ENCODE data around the gene KCMF1. TPM values are rescaled to one million over a fixed set of nuclear protein-coding genes. Genes with fewer than 3 reads are reported as not detected.
A peak's percentile ranks its signal among the peaks of the same experiment; 100 is the strongest.

Gene KCMF1
- polyA plus RNA-seq, 1 donor = 56.8 TPM

DNA sequence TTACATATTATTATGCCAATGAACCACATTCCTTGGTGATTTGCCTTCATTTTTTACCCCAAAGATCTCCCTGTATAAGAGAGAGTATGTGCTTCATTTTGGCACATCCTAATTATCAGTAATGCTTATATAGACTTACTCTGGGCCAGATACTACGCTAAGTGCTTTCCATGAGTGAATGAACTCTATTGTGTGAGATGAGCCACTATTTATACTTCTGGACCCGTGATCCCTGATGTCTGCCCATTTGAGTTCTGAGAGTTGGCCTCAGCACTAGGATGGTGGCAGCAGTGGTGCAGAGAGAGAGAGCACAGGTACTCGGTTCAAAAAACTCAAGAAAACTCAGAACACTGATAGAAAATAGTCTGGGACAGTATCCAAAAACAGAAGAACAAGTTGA lies 17.4 kb upstream of the KCMF1 start:
- no peak for DNase-seq

- no peak for DNase-seq
Measured at GRCh38 chr2:84954329-84954728, 16.6 kb upstream of the KCMF1 start.

DNA sequence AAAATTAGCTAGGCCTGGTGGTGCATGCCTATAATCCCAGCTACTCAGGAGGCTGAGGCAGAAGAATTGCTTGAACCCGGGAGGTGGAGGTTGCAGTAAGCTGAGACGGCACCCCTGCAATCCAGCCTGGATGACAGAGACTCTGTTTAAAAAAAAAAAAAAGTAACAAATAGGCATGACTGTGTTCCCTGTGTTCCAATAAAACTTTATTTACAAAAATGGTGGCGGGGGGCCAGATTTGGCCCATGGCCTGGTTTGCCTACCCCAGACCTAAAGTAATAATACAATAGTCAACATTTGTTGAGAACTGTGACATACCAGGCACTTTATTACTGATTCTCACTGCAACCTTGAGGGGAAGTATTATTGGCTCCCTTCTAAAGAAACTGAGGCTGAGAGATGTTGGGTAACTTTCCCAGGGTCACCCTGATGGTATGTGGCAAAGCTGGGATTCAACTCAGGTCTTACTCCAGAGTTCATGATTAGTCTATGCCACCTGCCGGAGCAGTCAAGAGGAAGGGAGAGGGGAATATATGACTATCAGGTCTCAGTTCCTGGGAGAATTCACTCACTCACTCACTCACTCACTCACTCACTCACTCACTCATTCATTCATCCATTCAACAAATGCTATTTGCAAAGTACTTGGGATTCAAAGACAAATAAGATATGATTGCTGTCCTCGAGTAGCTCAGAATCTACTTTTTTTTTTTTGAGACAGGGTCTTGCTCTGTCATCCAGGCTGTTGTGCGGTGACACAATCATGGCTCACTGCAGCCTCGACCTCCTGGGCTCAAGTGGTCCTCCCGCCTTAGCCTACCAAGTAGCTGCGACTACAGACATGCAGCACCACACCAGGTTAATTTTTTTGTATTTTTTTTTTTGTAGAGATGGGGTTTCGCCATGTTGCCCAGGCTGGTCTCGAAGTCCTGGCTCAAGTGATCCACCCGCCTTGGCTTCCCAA lies 14.3 kb upstream of the KCMF1 start:
- DNase-seq = no peak

GRCh38 chr2:84957771-84958134 lies 13.2 kb upstream of the KCMF1 start:
- no peak for DNase-seq

DNA sequence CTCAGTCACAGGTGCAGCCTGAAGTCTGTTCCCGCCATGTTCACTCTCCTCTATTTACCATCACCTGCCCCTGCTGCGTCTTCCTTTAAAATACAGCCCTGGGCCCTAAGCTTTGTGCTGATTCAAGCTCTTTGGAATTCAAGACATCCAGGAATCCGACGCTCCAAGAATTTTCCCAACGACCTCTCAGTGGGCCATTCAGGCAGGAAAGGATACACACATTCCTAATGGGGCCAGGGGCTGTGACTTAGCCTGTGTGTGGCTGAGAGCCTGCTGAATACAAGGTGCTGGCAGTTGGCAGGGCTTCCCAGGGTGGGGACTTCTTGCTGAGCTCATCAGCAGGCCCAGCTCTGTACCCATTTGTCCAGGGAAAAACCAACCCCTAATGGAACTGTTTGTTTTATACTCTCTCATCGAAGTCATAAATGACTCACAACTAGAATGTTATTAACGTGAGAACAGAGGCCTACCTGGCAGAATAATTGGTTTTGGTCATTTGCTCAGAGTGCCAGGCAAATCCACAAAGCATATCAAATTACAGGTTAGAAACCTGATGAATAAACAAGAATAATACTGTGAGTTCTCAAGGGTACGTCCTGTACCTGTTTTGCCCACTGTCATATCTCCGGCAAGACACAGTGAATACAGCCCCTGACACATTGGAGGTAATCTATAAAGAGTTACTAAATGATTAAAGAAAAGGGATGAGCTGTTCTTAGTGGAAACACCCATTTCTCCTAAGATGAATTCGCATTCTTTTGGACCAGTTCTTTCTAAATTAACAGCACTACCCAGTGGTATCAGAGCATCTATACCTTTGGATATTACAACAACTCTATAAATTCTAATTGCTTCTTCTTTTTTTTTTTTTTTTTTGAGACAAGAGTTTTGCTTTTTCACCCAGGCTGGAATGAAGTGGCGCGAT lies 12.6 kb upstream of the KCMF1 start:
- peak; percentile 70 for DNase-seq

DNA sequence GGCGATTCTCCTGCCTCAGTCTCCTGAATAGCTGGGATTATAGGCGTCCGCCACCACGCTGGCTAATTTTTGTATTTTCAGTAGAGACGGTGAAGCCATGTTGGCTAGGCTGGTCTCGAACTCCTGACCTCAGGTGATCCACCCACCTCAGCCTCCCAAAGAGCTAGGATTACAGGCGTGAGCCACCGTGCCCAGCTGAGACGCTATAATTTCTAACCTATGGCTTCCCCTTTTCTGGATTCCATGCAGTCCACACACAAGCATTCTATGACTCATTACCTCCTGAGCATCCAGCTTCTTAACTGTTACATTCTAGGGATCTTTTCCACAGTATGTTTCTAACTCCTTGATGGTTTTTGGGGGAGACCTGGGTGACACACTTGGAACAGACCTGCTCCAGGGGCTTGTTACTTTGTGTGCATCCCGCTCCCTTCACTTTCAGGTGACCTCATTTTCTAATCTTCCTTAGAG lies 11.8 kb upstream of the KCMF1 start:
- no peak for DNase-seq

DNA sequence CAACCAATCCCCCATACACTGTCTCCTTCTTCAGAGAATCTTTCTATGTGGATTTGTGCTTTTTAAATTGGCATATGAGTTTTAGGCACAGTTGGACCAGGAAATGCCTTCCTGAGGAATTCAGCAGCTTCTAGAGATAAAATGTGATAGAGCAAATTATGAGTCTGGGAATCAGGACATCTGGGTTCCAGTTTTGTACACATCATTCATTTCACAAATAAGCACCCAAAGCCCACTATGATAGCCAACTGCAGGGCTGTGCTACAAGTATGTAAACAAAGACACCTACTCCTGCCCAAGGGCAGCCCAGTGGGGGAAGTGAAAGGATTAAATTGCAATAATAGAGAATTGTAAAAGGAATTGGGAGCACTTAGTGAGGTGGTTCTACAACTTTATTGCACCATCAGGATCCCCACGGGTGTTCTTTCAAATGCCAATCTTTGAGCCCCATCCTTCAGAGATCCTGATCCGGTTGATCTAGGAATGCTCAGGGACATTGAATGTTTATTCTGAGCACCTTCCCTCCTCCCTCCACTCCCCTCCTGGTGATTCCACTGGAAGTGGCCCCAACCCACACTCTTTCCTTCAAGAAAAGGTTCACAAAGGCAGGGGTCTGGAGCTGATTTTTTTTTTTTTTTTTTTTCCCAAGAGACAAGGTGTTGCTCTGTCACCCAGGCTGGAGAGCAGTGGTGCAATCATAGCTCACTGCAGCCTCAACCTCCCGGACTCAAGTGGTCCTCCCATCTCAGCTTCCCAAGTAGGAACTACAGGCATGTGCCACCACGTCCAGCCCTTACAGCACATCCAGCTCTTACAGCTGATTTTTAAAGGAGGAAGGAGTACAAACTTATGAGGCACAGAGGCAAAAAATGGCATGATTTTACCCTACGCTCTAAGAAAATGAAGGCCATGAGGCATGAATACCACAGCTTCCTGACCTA lies 11.1 kb upstream of the KCMF1 start:
- no peak for DNase-seq

DNA sequence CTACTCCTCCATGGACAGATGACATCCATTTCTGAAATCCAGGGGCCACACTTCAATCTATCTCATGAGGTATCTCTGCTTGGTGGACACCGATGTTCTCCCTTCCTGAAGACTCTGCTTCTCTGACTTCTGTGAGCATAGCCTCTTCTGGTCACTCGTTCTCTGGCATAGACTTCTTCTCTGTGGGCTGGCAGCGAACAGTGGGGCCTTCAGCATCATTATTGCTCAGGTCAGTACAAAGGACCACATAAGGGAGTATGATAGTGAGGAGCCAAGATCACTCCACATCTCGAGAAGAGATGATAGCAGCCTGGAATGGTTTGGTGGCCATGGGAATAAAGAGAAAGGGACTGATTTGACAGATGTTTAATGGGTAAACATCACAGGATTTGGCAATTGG lies 8.0 kb upstream of the KCMF1 start:
- no peak for DNase-seq

- no peak for DNase-seq
Measured at GRCh38 chr2:84963323-84963691, 7.7 kb upstream of the KCMF1 start.

DNA sequence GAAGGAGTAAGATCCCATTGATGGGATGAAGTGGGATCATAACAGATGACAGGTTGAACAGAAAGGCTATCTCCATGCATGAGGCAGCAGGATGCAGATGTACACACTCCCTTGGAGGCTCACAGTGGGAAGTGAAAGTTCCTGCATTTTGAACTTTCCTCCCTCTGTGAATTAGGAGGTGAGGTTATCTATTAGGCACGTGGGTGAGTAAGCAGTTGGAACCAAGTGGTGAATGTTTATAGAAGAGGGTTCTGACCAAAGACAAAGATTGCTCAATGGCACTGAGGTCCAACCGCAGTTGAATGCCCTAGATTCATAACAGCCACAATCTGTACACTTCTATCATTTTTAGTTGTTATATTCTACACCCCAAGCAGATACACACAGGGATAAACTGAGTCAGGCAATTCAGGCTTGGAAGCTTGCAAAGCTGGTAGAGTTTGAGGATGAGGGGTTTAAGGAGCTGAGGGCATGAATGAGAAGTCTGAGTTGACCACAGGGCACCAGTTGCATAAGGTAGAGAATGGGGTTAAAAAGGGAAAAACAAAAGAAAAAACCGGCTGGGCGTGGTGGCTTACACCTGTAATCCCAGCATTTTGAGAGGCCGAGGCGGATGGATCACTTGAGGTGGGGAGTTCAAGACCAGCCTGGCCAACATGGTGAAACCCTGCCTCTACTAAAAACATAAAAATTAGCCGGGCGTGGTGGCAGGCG lies 7.1 kb upstream of the KCMF1 start:
- DNase-seq = no peak

- DNase-seq = no peak
Measured at GRCh38 chr2:84964406-84965191, 6.4 kb upstream of the KCMF1 start.

GRCh38 chr2:84965192-84965516 lies 5.8 kb upstream of the KCMF1 start:
- DNase-seq = no peak

DNA sequence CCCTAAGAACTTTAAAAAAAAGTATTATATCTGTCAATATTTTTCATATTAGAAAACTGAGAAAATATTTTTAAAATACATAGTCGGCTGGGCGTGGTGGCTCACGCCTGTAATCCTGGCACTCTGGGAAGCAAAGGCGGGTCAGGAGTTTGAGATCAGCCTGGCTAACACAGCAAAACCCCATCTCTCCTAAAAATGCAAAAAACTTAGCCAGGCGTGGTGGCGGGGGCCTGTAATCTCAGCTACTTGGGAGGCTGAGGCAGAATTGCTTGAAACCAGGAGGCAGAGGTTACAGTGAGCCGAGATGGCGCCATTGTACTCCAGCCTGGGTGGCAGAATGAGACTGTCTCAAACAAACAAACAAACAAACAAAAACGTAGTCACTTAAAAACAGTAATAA lies 5.1 kb upstream of the KCMF1 start:
- no peak for DNase-seq

DNA sequence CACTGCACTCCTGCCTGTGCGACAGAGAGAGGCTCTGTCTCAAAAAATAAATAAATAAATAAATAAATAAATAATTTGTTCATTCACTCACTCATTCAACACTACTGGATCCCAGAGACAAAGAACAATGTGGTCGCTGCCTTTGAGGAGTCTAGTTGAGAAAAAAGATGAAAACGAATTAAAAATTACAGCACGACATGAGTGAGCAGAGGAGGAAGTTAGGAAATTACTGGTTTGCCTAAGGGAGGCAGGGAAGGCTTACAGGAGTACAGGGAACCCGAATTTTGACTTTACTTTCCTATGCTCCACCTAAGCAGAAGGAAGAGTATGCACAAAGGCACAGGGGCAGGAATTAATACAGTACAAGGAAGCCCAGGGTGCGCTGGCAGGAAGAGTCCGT lies 4.2 kb upstream of the KCMF1 start:
- DNase-seq = no peak

GRCh38 chr2:84969511-84970209 lies 1.3 kb upstream of the KCMF1 start:
- DNase-seq = no peak

DNA sequence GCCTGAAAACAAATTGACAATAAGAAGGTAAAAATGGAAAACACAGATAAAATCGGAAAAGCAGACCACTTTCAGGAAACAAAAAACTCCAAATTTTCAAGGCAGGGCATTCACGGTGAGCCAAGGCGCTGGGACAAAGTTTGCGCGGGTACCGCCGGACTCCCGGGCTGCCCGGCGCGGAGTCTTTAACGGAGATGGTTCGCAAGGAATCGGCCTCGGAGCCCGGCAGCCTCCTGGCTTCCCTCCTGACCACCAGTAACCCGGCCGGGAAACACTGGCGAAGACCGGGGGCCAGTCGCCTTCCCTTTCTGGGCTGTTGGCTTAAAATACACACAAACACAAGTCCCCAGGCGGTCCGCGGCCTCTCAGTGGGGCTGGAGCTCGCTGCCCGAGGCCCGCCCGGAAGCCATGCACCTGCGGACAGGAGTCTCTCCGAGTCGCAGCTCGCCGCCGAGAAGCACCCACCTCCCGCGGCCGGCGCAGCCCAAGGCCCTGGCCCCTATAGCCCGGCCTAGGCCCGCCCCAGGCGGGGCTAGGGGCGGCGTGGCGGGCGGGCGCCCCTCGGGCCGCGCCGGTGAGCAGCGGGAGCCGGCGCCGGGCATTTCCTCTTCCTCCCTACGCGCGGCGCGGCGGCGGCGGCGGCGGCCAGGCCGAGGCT lies 622 bp upstream of the KCMF1 start:
- peak; percentile 48 for DNase-seq

- DNase-seq = peak; percentile 41
Measured at GRCh38 chr2:84971510-84972206, 697 bp downstream of the KCMF1 start.

- DNase-seq = no peak
Measured at GRCh38 chr2:84972207-84972783, 1.3 kb downstream of the KCMF1 start.
